Fibroblast of mammary gland (primary cell): ENCODE measurements around the gene ENTR1.

Source experiments
- DNase-seq: peaks from one replicate; pipeline ENCODE4 v3.0.0-alpha.2; 2010; ENCODE audit warnings: low read depth
- H3K4me3 ChIP-seq: 2 replicates; pipeline ENCODE4 v1.5.1; 2011; ENCODE audit warnings: low read depth, mild to moderate bottlenecking, low read length, moderate library complexity; ENCODE audit not compliant: control insufficient read depth
- TF ChIP-seq, protein P1 (sequence below): conservative IDR thresholded peaks from 2 replicates; pipeline ENCODE4 v1.5.1; 2011; ENCODE audit warnings: low read depth, low read length, inconsistent platforms; ENCODE audit not compliant: control insufficient read depth, insufficient read depth

Gene ENTR1

GRCh38 chr9:136383436-136383835 lies 27.0 kb downstream of the ENTR1 start:
- no peak for DNase-seq
- TF ChIP-seq, protein P1, sequence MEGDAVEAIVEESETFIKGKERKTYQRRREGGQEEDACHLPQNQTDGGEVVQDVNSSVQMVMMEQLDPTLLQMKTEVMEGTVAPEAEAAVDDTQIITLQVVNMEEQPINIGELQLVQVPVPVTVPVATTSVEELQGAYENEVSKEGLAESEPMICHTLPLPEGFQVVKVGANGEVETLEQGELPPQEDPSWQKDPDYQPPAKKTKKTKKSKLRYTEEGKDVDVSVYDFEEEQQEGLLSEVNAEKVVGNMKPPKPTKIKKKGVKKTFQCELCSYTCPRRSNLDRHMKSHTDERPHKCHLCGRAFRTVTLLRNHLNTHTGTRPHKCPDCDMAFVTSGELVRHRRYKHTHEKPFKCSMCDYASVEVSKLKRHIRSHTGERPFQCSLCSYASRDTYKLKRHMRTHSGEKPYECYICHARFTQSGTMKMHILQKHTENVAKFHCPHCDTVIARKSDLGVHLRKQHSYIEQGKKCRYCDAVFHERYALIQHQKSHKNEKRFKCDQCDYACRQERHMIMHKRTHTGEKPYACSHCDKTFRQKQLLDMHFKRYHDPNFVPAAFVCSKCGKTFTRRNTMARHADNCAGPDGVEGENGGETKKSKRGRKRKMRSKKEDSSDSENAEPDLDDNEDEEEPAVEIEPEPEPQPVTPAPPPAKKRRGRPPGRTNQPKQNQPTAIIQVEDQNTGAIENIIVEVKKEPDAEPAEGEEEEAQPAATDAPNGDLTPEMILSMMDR: no peak
- no peak overlapping the region for H3K4me3 ChIP-seq

GRCh38 chr9:136381966-136382513 lies 28.4 kb downstream of the ENTR1 start:
- TF ChIP-seq, protein P1: no peak
- no peak overlapping the region for H3K4me3 ChIP-seq
- no peak for DNase-seq

GRCh38 chr9:136381311-136381710 lies 29.1 kb downstream of the ENTR1 start:
- no peak overlapping the region for H3K4me3 ChIP-seq
- TF ChIP-seq, protein P1: no peak
- no peak for DNase-seq

DNA sequence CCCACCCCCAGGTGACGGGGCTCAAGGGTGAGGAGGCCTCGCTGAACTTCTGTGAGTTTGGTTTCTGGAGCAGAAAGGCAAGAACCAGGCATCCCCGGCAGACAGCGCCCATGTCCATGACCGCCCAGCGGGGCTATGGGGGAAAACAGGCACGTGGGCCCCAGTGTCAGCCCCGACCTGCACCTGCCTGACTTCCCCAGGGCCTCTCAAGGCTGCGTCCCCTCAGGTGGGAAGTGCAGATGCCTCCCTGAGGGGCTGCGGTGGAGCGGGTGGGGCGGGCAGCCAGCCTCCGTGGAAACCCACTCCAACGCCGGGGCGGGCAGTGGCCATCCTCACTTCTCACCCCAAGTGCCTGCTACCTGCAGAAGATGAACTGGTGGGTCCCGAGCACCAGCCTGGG lies 30.0 kb downstream of the ENTR1 start:
- no peak for DNase-seq
- TF ChIP-seq, protein P1: no peak
- no peak overlapping the region for H3K4me3 ChIP-seq

GRCh38 chr9:136379891-136380290 lies 30.5 kb downstream of the ENTR1 start:
- TF ChIP-seq, protein P1: no peak
- no peak overlapping the region for H3K4me3 ChIP-seq
- DNase-seq: no peak

DNA sequence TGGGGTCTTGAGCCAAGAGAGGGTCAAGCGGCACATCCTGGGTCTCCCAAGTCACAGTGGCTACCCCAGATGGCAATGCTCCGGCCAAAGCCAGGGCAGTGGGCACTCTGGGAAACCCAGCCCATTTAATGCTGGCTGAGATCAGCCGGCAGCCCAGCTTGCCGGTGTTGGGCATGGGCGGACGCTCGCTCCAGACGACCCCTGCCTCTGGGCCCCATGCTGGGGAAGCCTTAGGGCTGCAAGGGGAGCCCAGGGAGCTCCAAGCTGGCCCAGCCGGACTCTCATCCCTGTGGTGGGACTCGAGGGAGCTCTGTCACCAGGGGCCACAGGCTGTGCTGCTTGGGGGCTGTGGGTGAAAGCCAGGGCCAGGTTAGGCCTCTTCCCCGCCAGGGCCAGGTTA lies 31.0 kb downstream of the ENTR1 start:
- no peak overlapping the region for H3K4me3 ChIP-seq
- TF ChIP-seq, protein P1: no peak

DNA sequence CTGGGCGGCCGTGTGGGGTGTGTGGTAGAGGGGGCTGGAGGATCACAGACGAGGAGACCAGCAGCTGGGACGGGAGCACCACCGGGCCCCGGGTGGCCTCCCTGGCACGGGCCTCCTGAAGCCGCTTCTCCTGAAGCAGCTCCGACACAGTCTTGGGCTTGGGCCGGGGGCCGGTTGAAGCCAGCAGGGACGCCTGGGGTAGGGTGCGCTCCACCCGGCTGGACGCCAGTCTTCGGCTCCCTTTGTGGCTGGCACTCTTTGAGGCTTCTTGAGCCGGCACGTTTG lies 31.5 kb downstream of the ENTR1 start:
- no peak overlapping the region for H3K4me3 ChIP-seq
- TF ChIP-seq, protein P1: no peak
- no peak for DNase-seq

More for the DNA sequence above, 31.0 kb downstream of the ENTR1 start:
- no peak for DNase-seq
